ENCODE results near the gene AEBP2. TPM values are rescaled to one million over a fixed set of nuclear protein-coding genes. Genes with fewer than 3 reads are reported as not detected.

Gene AEBP2
- polyA plus RNA-seq, 1 donor (not counting 4 experiments of a cell fraction or from before 2014, with no cell fraction given), result 19.6 TPM

DNA sequence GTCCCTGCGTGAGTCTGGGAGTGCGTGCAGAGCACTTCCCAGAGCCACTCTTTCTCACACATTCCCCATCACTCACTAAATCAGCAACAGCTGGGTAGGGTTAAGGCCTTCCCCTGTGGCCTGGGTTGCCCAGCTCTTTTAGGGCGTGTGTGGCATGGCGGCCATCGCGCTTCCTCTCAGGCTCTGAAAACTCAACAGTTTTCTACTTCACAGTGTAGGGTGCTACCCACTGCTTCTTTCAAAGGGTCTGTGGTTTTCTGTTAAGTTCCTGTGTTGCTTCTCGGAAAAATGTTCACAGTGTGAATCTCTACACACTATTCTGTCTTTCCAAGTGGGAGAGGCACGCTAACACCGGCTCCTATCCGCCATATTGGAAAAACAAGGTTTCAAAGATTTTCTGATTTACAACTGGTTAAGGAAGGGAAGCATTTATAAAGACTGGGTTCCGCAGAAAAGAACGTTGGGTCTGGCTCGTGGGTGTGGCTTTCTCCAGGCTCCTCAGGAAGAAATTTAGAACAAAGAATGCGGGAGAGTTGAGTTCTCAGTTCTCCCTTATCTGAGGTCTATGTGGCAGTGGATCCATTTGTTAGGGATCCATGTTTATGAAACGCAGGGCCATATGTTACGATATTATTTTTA, 34.9 kb upstream of the AEBP2 start:
- Histone ChIP-seq H3K4me3 (ENCODE audit: control insufficient read depth in 2 of 3, extremely low read depth in 1 of 3, insufficient read depth in 2 of 3, low read depth in 1 of 3, low read length in 3 of 3) (no peak overlapping the region), H3K9me3 (ENCODE audit: control insufficient read depth, low read depth, low read length) (no peaks in the 10 kb centered on the region), H3K4me1 (ENCODE audit: control insufficient read depth, extremely low read depth, insufficient read depth, low read length) (peaks cover 22% of the 10 kb centered on the region), H4K20me1 (ENCODE audit: control insufficient read depth, extremely low read depth, insufficient read depth, low read length) (no peaks in the 10 kb centered on the region), H3K27ac (ENCODE audit: control insufficient read depth, insufficient read depth, low read length) (no peak overlapping the region), H3K79me2 (ENCODE audit: control insufficient read depth, insufficient read depth, low read length) (no peaks in the 10 kb centered on the region), H3K27me3 (ENCODE audit: control insufficient read depth, extremely low read depth, insufficient read depth, low read length) (no peaks in the 10 kb centered on the region), H2AFZ (ENCODE audit: control insufficient read depth, low read length) (no peak overlapping the region), H3K9me1 (ENCODE audit: control insufficient read depth, extremely low read depth, insufficient read depth, low read length) (no peaks in the 10 kb centered on the region), H3K9ac (ENCODE audit: control insufficient read depth, extremely low read depth, insufficient read depth, low read length) (no peak overlapping the region), H3K36me3 (ENCODE audit: control insufficient read depth in 2 of 2, extremely low read depth in 1 of 2, insufficient read depth in 2 of 2, low read length in 2 of 2) (no peaks in the 10 kb centered on the region), H3K4me2 (ENCODE audit: control insufficient read depth, extremely low read depth, insufficient read depth, low read depth, low read length) (no peak overlapping the region)
- no peak for DNase-seq (ENCODE audit: low read depth, low spot score)
- TF ChIP-seq CTCF (optimal IDR thresholded peaks at IDR 0.05 in 1 of 3, IDR thresholded peaks at IDR 0.05 in 1 of 3, conservative IDR thresholded peaks at IDR 0.05 in 1 of 3; ENCODE audit: extremely low read depth in 1 of 3, insufficient read depth in 2 of 3, low read length in 3 of 3) (no peak), EZH2 (IDR thresholded peaks at IDR 0.05; ENCODE audit: low read length) (no peak)
- no peak for FAIRE-seq
- dilution Hi-C loops (cut with MboI; ENCODE audit: extremely low pct_ligation_motif_present, low sequenced_read_pairs), result no loop called here

GRCh38 chr12:19409376-19409775, 29.9 kb upstream of the AEBP2 start:
- DNase-seq (ENCODE audit: low read depth, low spot score) (no peak), FAIRE-seq (no peak)
- H3K9ac ChIP-seq (ENCODE audit: control insufficient read depth, extremely low read depth, insufficient read depth, low read length), result no peak overlapping the region
- H3K4me3 ChIP-seq (ENCODE audit: control insufficient read depth in 2 of 3, extremely low read depth in 1 of 3, insufficient read depth in 2 of 3, low read depth in 1 of 3, low read length in 3 of 3), result no peak overlapping the region
- no peaks in the 10 kb centered on the region for H3K9me3 ChIP-seq (ENCODE audit: control insufficient read depth, low read depth, low read length)
- TF ChIP-seq EZH2 (IDR thresholded peaks at IDR 0.05; ENCODE audit: low read length), result no peak
- no peak for TF ChIP-seq CTCF (optimal IDR thresholded peaks at IDR 0.05 in 1 of 3, IDR thresholded peaks at IDR 0.05 in 1 of 3, conservative IDR thresholded peaks at IDR 0.05 in 1 of 3; ENCODE audit: extremely low read depth in 1 of 3, insufficient read depth in 2 of 3, low read length in 3 of 3)
- no peaks in the 10 kb centered on the region for H3K36me3 ChIP-seq (ENCODE audit: control insufficient read depth in 2 of 2, extremely low read depth in 1 of 2, insufficient read depth in 2 of 2, low read length in 2 of 2)
- no peaks in the 10 kb centered on the region for H3K27me3 ChIP-seq (ENCODE audit: control insufficient read depth, extremely low read depth, insufficient read depth, low read length)
- H3K9me1 ChIP-seq (ENCODE audit: control insufficient read depth, extremely low read depth, insufficient read depth, low read length), result no peaks in the 10 kb centered on the region
- H3K79me2 ChIP-seq (ENCODE audit: control insufficient read depth, insufficient read depth, low read length), result no peaks in the 10 kb centered on the region
- dilution Hi-C loops (cut with MboI; ENCODE audit: extremely low pct_ligation_motif_present, low sequenced_read_pairs), result no loop called here
- no peak overlapping the region for H3K27ac ChIP-seq (ENCODE audit: control insufficient read depth, insufficient read depth, low read length)
- peaks cover 21% of the 10 kb centered on the region for H3K4me1 ChIP-seq (ENCODE audit: control insufficient read depth, extremely low read depth, insufficient read depth, low read length)
- no peak overlapping the region for H3K4me2 ChIP-seq (ENCODE audit: control insufficient read depth, extremely low read depth, insufficient read depth, low read depth, low read length)
- no peaks in the 10 kb centered on the region for H4K20me1 ChIP-seq (ENCODE audit: control insufficient read depth, extremely low read depth, insufficient read depth, low read length)
- H2AFZ ChIP-seq (ENCODE audit: control insufficient read depth, low read length), result no peak overlapping the region
